ENCODE data around the gene PRDM16.
"Not testable (repeated sequence)": the region's sequence is repeated elsewhere in the genome, so short reads cannot be mapped to it uniquely, and the experiment has no call there.

PRDM16 gene

GRCh38 chr1:3082051-3082450 is 13.0 kb downstream of the PRDM16 start:
- no peak for DNase-seq (ENCODE audit: low read depth in 2 of 2)

GRCh38 chr1:3082571-3083516 is 13.8 kb downstream of the PRDM16 start:
- no peak for DNase-seq (ENCODE audit: low read depth in 2 of 2)

- no peak for DNase-seq (ENCODE audit: low read depth in 2 of 2)
These were observed 15.2 kb downstream of the PRDM16 start for GRCh38 chr1:3084154-3084553.

GRCh38 chr1:3084726-3085125 is 15.7 kb downstream of the PRDM16 start:
- no peak for DNase-seq (ENCODE audit: low read depth in 2 of 2)

GRCh38 chr1:3085721-3086120 is 16.7 kb downstream of the PRDM16 start:
- no peak for DNase-seq (ENCODE audit: low read depth in 2 of 2)

- DNase-seq (ENCODE audit: low read depth in 2 of 2): no peak
These were observed 17.4 kb downstream of the PRDM16 start for GRCh38 chr1:3086272-3086974.

GRCh38 chr1:3087049-3087448 is 18.0 kb downstream of the PRDM16 start:
- DNase-seq (ENCODE audit: low read depth in 2 of 2): no peak

- DNase-seq (ENCODE audit: low read depth in 2 of 2): not testable (repeated sequence)
These were observed 19.1 kb downstream of the PRDM16 start for GRCh38 chr1:3087946-3088668.

GRCh38 chr1:3089490-3089889 is 20.5 kb downstream of the PRDM16 start:
- DNase-seq (ENCODE audit: low read depth in 2 of 2): no peak

GRCh38 chr1:3091334-3091733 is 22.3 kb downstream of the PRDM16 start:
- no peak for DNase-seq (ENCODE audit: low read depth in 2 of 2)

- no peak for DNase-seq (ENCODE audit: low read depth in 2 of 2)
These were observed 23.5 kb downstream of the PRDM16 start for GRCh38 chr1:3092530-3092929.

- no peak for DNase-seq (ENCODE audit: low read depth in 2 of 2)
These were observed 25.1 kb downstream of the PRDM16 start for GRCh38 chr1:3093898-3094626.

- DNase-seq (ENCODE audit: low read depth in 2 of 2): no peak
These were observed 26.1 kb downstream of the PRDM16 start for GRCh38 chr1:3094863-3095780.

GRCh38 chr1:3096345-3096744 is 27.3 kb downstream of the PRDM16 start:
- DNase-seq (ENCODE audit: low read depth in 2 of 2): no peak

GRCh38 chr1:3097231-3097630 is 28.2 kb downstream of the PRDM16 start:
- no peak for DNase-seq (ENCODE audit: low read depth in 2 of 2)

- no peak for DNase-seq (ENCODE audit: low read depth in 2 of 2)
These were observed 28.9 kb downstream of the PRDM16 start for GRCh38 chr1:3097861-3098260.

- DNase-seq (ENCODE audit: low read depth in 2 of 2): no peak
These were observed 30.9 kb downstream of the PRDM16 start for GRCh38 chr1:3099861-3100260.

GRCh38 chr1:3101124-3101939 is 32.3 kb downstream of the PRDM16 start:
- no peak for DNase-seq (ENCODE audit: low read depth in 2 of 2)

- DNase-seq (ENCODE audit: low read depth in 2 of 2): no peak
These were observed 33.6 kb downstream of the PRDM16 start for GRCh38 chr1:3102641-3103040.

Measured in stimulated activated CD4-positive, alpha-beta T cell treated with anti-CD3 and anti-CD28 coated beads, Interleukin-1b, Interleukin-23, amount 100 ng/mL, for 4 hours (primary cell).